HCEC 1CT (cell line): ENCODE data around the gene TMEM141.
A peak's percentile ranks its signal among the peaks of the same experiment; 100 is the strongest.
"Not testable (repeated sequence)": the region's sequence is repeated elsewhere in the genome, so short reads cannot be mapped to it uniquely, and the experiment has no call there.

Experiments
- DNase-seq: peaks from one replicate; pipeline ENCODE4 v3.0.0-alpha.2; 2017

The TMEM141 gene

GRCh38 chr9:136774416-136775045 lies 16.6 kb upstream of the TMEM141 start:
- DNase-seq, result no peak

- no peak for DNase-seq
These were observed 16.0 kb upstream of the TMEM141 start for GRCh38 chr9:136775191-136775590.

- no peak for DNase-seq
These were observed 14.2 kb upstream of the TMEM141 start for GRCh38 chr9:136776947-136777346.

- no peak for DNase-seq
These were observed 13.8 kb upstream of the TMEM141 start for GRCh38 chr9:136777359-136777758.

GRCh38 chr9:136779808-136780207 lies 11.3 kb upstream of the TMEM141 start:
- DNase-seq, result no peak

GRCh38 chr9:136782452-136782851 lies 8.7 kb upstream of the TMEM141 start:
- no peak for DNase-seq

GRCh38 chr9:136784249-136784996 lies 6.7 kb upstream of the TMEM141 start:
- DNase-seq, result peak; percentile 22

- DNase-seq, result no peak
These were observed 6.2 kb upstream of the TMEM141 start for GRCh38 chr9:136784997-136785361.

- DNase-seq, result not testable (repeated sequence)
These were observed 5.4 kb upstream of the TMEM141 start for GRCh38 chr9:136785565-136786355.

- no peak for DNase-seq
These were observed 4.7 kb upstream of the TMEM141 start for GRCh38 chr9:136786451-136786850.

GRCh38 chr9:136786983-136787382 lies 4.2 kb upstream of the TMEM141 start:
- DNase-seq, result not testable (repeated sequence)

- peak; percentile 44 for DNase-seq
These were observed 3.3 kb upstream of the TMEM141 start for GRCh38 chr9:136787690-136788400.

- not testable (repeated sequence) for DNase-seq
These were observed 2.3 kb upstream of the TMEM141 start for GRCh38 chr9:136788644-136789522.

GRCh38 chr9:136789523-136789937 lies 1.6 kb upstream of the TMEM141 start:
- DNase-seq, result no peak

- DNase-seq, result no peak
These were observed 552 bp downstream of the TMEM141 start for GRCh38 chr9:136791516-136792276.

GRCh38 chr9:136792321-136793085 lies 1.4 kb downstream of the TMEM141 start:
- DNase-seq, result no peak

GRCh38 chr9:136793086-136793946 lies 2.2 kb downstream of the TMEM141 start:
- DNase-seq, result no peak

GRCh38 chr9:136794281-136794999 lies 3.3 kb downstream of the TMEM141 start:
- DNase-seq, result no peak

- DNase-seq, result no peak
These were observed 3.8 kb downstream of the TMEM141 start for GRCh38 chr9:136795000-136795348.
